Central memory CD4-positive, alpha-beta T cell (primary cell): ENCODE measurements around the gene SYTL3.
"Not testable (repeated sequence)": the region's sequence is repeated elsewhere in the genome, so short reads cannot be mapped to it uniquely, and the experiment has no call there.

Source experiments
- DNase-seq: peaks from one replicate; pipeline ENCODE4 v3.0.0; 2022

SYTL3 gene

DNA sequence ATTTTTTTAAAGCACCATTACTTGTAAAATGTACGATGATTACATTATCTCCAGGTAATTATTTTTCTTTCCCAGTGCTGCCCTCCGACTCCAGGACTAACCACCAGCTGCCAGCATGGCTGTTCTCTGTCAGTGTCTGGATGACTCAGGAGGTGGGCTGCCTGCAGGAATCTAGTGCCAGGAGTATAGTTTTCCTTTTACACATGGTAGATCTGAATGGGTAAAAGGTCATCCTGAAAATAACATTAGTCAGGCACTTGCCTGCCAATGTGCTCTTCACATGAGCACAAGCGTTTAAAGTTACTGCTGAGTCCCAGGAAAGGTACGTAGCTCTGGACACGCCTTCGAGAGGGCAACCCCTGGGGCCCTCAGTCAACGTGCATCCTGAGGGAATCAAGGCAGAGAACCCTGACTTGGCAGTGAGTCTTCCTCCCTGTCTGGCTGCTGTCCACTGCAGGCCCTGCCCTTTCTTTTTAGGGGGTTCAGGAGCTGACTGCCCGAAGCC lies 7.7 kb upstream of the SYTL3 start:
- no peak for DNase-seq

DNA sequence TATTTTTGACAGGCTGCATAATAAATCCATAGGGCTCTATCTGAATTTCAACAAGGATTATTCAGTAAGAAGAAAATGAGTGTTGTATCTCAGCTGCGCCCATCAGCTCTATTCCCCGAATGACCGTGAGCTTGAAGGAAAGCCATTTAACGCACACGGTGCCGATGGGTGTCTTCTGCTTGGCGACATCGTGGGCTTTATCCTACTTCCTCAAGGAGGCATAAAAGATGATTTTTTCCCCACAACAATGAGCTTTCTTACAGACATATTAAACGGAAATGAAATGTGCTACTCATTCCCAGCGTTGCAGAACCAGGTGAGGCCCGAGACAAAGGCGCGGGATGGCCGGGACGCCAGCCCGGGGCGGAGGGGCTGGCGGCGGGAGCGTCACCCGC lies 6.0 kb upstream of the SYTL3 start:
- no peak for DNase-seq

DNA sequence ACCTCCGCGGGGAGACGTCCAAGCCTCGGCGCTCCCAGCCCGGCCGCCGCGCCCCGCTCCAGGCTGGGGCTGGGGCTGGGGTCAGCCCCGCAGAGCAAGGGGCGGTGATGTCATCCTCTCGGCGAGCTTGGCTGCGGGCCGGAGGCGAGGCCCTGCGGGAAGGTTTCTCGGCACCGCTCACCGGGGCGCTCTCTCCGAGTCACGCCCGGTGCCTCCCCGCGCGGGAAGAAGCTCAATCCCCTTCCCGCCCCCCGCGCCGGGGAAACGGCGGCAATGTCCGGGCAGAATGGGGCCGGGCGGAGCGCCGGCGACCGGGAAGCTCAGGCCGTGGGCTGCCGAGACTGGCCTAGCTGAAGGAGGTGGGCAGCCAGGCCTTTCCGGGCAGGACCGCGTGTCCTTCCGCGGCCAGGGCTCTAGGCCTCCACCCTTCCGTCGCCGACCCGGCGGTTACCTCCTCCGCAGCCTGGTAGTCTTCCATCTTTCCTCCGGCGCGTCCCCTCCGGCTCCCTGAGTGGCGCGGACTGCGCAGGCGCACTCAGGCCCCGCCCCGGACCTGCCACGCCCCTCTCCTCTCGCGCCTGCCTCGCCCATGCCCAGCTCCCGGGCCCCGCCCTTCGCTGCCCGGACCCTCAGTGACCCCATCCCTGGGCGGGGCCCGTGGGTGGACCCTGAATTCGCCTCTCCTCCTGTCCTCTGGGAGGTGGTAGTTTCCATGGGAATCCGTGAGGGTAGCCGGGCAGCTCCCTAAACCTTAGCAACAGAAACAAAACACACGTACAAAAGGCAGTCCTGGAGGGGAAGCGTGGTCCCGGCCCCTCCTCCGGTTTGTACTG lies 5.4 kb upstream of the SYTL3 start, which contains the start of gene DYNLT1:
Gene DYNLT1, minus strand, starts transcription at position 513 of the 833 bp plus-strand sequence. Its CDS starts 35 bp downstream, at position 478.
- peak; percentile 84 for DNase-seq

GRCh38 chr6:158645064-158646022 lies 4.5 kb upstream of the SYTL3 start:
- DNase-seq: no peak

GRCh38 chr6:158646023-158646910 lies 3.6 kb upstream of the SYTL3 start:
- no peak for DNase-seq

- no peak for DNase-seq
Observed at GRCh38 chr6:158647501-158647900, 2.4 kb upstream of the SYTL3 start.

DNA sequence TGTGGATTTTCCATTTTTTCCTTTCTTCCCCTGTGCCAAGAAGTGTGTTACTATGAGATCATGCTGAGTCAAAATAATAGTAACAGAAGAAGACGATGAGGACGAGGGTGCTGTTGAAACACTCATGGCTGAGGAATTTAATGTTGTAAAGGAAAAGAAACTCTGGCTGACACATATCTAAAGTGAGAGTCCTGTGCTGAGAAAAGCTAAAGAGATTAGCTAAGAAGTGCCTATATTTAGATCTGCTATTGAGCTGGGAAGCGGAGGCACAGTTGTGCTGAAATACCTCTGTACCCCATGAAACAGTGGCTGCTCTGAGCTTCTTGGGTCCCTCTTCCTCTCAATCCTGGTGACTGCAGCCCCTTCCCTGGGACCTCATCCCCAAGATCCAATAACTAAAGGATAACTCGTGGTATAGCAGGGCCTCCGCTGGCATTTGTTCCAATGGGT lies 1.1 kb upstream of the SYTL3 start:
- no peak for DNase-seq

DNA sequence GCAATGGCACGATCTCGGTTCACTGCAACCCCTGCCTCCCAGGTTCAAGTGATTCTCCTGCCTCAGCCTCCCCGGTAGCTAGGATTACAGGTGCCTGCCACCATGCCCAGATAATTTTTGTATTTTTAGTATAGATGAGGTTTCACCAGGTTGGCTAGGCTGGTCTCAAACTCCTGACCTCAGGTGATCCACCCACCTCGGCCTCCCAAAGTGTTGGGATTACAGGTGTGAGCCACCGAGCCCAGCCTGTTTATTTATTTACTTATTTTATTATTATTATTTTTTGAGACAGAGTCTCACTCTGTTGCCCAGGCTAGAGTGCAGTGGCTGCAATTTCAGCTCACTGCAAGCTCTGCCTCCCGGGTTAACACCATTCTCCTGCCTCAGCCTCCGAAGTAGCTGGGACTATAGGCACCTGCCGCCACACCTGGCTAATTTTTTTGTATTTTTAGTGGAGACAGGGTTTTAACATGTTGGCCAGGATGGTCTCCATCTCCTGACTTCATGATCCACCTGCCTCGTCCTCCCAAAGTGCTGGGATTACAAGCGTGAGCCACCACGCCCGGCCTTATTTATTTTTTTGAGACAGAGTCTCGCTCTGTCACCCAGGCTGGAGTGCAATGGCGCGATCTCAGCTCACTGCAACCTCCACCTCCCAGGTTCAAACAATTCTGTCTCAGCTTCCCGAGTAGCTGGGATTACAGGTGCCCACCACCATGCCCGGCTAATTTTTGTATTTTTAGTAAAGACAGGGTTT lies 2.3 kb downstream of the SYTL3 start:
- DNase-seq: not testable (repeated sequence)

- DNase-seq: peak; percentile 98
Observed at GRCh38 chr6:158653577-158654354, 3.9 kb downstream of the SYTL3 start.

DNA sequence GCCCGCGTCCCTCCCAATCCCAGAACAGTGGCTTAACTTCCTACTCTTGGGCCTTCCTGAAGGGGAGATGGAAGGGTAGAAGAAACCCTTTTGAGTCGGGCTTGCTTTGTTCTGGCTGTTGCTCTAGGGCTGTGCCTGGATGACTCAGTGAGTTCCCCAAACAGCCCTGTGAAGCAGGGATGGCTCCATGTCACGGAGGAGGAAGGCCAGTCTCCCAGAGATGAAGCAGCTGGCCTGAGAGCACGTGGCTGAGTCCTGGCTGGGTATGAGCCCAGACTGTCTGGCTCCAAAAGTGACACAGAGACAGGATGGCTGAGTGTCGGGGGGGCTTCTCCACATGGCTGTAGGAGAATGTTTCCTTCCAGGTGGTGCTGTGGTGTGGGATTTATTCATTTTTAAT lies 4.6 kb downstream of the SYTL3 start:
- no peak for DNase-seq

GRCh38 chr6:158654960-158655489 lies 5.2 kb downstream of the SYTL3 start:
- no peak for DNase-seq

- DNase-seq: no peak
Observed at GRCh38 chr6:158655569-158656450, 6.0 kb downstream of the SYTL3 start.

DNA sequence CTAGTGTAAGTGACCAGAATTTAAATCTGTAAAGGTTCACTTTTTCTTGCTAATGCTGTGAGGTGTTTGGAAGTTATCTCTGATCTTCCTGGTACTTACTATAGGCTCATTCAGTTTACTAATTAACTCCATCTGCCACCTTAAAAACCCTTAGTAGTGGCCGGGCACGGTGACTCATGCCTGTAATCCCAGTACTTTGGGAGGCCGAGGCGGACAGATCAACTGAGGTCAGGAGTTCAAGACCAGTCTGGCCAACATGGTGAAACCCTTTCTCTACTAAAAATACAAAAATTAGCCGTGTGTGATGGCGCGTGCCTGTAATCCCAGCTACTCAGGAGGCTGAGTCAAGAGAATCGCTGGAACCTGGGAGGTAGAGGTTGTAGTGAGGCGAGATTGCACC lies 7.1 kb downstream of the SYTL3 start:
- not testable (repeated sequence) for DNase-seq

DNA sequence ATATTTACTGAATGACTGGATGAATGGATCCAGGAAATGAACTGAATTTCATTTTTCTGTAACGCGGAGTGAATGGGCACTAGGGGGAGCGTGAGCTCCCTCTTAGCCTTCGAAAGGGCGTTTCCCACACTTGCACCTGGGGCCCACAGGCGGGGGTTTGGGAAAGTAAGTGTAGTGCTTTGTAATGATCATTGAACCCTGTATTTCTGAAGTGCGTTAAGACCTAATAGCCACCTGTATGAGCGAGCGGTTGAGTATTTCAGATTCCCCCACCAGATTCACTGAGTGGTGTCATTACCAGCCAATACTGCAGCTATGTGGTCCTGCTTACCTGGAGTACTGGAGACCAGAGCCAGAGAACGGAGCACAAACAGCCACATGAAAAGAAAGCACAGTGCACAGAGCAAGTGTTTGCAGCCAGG lies 10.5 kb downstream of the SYTL3 start:
- peak; percentile 64 for DNase-seq

DNA sequence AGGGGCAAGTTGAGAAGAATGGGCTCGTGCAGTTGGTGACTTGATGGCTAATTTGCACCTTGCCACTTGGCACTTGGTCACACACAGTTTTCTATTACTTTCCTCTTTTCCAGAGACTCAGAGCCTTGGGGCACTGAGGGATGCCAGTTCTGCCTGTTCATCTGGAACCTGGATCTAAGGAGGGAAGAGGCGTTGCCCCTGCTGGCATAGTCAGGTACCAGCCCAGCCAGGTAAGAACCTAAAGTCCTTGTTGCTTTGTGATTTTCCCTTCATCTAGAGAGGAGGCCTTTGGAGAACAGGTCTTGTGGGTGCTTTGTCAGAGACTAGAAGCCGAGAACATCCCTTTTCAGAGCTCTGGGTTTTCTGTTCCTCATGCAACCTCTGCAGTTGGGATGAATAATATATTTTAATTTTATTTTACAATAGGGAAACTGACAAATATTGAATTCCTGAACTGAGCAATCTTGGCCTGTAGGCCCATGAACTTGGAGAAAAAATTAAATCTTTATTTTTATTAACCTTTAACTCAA lies 11.4 kb downstream of the SYTL3 start:
- DNase-seq: no peak

DNA sequence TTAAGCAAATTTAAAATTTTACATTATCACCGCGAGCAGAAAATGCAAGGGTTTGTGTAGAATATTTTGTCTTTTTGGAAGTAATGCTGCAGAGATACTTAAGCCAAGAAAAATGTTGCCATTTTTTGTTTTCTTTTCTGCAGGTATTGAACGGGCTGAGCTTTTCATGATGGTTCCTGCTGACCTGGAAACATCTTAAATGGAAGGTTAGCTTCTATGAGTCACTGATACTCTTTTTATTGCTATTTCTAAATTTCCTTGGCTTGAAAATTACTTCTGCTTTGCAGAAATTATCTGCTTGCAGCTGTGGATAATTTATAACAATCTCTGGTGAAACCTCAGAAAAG lies 12.7 kb downstream of the SYTL3 start:
- DNase-seq: no peak

DNA sequence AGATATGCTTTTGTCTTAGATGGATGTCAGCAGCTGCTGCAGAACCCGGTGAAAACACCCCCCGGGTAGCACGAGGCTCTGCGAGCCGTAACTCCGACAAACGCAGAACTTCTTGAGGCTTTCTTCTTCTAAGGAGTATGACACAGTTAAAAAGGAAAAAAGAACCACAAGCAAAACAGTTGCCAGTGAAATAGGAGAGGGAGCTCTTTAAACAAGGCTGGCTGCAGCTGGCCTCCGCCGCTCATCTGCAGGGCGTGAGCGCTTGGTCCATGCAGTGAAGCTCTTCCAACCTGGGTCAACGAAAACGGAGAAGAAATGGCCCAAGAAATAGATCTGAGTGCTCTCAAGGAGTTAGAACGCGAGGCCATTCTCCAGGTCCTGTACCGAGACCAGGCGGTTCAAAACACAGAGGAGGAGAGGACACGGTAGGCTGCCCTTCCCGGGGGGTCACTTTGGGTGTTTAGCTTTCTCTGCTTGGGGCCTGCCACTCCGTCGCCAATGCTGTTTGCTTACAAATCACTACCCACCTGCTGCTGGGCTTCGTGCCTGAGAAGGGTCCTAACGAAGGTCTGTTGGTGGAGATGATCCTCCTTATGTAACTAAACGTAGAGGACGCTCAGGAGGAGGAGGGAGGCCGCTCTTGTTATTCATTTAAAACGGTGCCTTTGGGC lies 13.2 kb downstream of the SYTL3 start:
- DNase-seq: no peak

DNA sequence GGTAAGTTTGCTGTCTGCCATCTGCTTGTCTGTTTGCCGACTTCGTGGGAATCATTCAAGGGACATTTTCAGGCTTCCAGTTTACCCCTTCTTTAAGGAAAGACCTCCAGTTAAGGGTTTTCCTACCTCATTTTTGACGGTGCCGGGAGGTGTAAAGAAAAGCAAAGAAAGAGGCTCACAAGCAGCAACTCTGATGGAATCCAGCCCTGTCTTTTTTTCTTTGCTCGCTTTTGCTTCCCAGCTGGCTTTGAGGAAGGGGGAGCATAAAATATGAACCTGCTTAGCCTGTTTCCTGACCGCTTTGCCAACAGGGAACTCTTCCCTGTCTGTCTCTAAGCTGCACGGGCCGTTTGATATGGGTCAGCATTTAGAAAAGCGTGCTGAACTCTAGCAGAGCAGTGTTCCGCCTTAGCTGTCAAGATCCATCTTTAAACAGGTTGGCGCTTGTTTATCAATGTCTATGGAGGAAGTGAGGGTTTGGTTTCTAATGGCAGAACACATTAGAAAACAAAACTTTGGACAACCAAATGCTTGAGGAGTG lies 13.8 kb downstream of the SYTL3 start:
- DNase-seq: no peak
